PC-9 (cell line): ENCODE measurements around the gene MAGEB6B. TPM values are rescaled to one million over a fixed set of nuclear protein-coding genes. Genes with fewer than 3 reads are reported as not detected.

Experiments used
- total RNA-seq: library from RNA; stranded (reverse); gene quantifications from 2 replicates; pipeline ENCODE4 v1.2.3, GENCODE V29; 2021

MAGEB6B gene
- total RNA-seq, 1 experiment from 2014 or later: not detected

Other genes starting within 250 kb of the MAGEB6B start
- gene MAGEB18, start 22.3 kb upstream of the MAGEB6B start, total RNA-seq: not detected in 2 replicates
- not detected in 2 replicates for gene MAGEB6, start 31.8 kb downstream of the MAGEB6B start, total RNA-seq
- not detected in 2 replicates for gene MAGEB5, start 55.6 kb downstream of the MAGEB6B start, total RNA-seq